Measurements from ENCODE around the gene NTSR2.

DNA sequence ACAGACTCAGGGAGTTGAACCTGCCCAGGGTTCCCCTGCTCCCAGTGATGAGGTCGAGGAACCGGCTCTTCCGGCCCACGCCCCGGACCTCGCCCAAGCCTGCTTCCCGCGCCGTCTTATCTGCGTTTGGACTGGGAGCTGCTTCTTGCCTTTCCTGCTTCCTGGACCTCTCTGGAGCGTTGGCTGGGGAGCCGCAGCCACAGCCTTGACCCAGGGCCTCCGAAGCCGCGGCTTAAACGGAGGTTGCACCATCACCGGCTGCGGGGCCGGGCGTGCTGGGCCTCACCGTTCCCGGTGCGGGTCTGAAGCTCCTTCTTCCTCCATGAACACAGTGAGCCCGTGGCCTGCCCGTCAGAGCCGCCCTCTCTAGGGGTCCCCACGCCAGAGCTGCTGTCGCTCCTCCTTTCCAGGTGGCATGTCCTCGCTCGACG, 13.3 kb downstream of the NTSR2 start:
- TF ChIP-seq, protein P1, sequence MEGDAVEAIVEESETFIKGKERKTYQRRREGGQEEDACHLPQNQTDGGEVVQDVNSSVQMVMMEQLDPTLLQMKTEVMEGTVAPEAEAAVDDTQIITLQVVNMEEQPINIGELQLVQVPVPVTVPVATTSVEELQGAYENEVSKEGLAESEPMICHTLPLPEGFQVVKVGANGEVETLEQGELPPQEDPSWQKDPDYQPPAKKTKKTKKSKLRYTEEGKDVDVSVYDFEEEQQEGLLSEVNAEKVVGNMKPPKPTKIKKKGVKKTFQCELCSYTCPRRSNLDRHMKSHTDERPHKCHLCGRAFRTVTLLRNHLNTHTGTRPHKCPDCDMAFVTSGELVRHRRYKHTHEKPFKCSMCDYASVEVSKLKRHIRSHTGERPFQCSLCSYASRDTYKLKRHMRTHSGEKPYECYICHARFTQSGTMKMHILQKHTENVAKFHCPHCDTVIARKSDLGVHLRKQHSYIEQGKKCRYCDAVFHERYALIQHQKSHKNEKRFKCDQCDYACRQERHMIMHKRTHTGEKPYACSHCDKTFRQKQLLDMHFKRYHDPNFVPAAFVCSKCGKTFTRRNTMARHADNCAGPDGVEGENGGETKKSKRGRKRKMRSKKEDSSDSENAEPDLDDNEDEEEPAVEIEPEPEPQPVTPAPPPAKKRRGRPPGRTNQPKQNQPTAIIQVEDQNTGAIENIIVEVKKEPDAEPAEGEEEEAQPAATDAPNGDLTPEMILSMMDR (IDR thresholded peaks at IDR 0.05), result no peak
- no peak for TF ChIP-seq EZH2 (IDR thresholded peaks at IDR 0.05)

All from neural progenitor cell (in vitro differentiated cells).